HEK293T (cell line): ENCODE data around the gene NUDC.

ENCODE experiments used
- BHLHE40 ChIP-seq: fragments of 450-650 bp; IDR thresholded peaks from 2 replicates; pipeline ENCODE4 v1.6.1; 2016; ENCODE audit warnings: mild to moderate bottlenecking, moderate library complexity, borderline replicate concordance
- CTBP1 ChIP-seq: fragments of 450-650 bp; IDR thresholded peaks from 2 replicates; pipeline ENCODE4 v1.6.1; 2016; ENCODE audit warnings: borderline replicate concordance
- ELF4 ChIP-seq: fragments of 450-650 bp; IDR thresholded peaks from 2 replicates; pipeline ENCODE4 v1.6.1; 2017; ENCODE audit warnings: antibody characterized with exemption
- FOXK2 ChIP-seq: fragments of 450-650 bp; IDR thresholded peaks from 2 replicates; pipeline ENCODE4 v1.6.1; 2016; ENCODE audit warnings: mild to moderate bottlenecking
- HDGF ChIP-seq: fragments of 450-650 bp; IDR thresholded peaks from 2 replicates; pipeline ENCODE4 v1.6.1; 2017; ENCODE audit warnings: antibody characterized with exemption, borderline replicate concordance
- L3MBTL2 ChIP-seq: fragments of 450-650 bp; conservative IDR thresholded peaks from 2 replicates; pipeline ENCODE4 v1.6.1; 2016; ENCODE audit warnings: mild to moderate bottlenecking
- PKNOX1 ChIP-seq: fragments of 450-650 bp; IDR thresholded peaks from 2 replicates; pipeline ENCODE4 v1.6.1; 2016
- SP1 ChIP-seq: fragments of 450-650 bp; IDR thresholded peaks from 2 replicates; pipeline ENCODE4 v1.6.1; 2017
- TARDBP ChIP-seq: fragments of 450-650 bp; IDR thresholded peaks from 2 replicates; pipeline ENCODE4 v1.6.1; 2016
- ZNF384 ChIP-seq: fragments of 450-650 bp; IDR thresholded peaks from 2 replicates; pipeline ENCODE4 v1.6.1; 2016

DNA sequence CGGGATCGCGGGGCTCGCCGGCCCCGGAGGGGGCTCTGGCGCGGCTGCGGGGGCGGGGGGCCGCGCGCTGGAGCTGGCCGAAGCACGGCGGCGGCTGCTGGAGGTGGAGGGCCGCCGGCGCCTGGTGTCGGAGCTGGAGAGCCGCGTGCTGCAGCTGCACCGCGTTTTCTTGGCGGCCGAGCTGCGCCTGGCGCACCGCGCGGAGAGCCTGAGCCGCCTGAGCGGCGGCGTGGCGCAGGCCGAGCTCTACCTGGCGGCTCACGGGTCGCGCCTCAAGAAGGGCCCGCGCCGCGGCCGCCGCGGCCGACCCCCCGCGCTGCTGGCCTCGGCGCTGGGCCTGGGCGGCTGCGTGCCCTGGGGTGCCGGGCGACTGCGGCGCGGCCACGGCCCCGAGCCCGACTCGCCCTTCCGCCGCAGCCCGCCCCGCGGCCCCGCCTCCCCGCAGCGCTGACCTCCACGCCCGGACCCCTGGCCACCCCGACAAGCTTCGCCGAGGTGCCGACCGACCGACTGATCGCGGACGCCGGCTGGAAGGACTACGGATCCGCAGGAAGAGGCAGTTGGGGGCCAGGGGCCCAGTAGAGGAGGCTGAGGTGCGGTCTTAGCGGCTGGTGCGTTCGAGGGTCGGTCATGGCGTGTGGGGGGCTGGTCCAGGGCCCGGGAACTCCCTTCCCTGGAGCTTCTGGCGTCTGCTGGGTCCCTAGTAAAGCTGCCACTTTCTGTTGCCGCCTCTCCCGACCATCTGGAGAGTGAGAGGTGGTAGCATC, 72.7 kb downstream of the NUDC start:
- TF ChIP-seq TARDBP (no peak), HDGF (no peak), SP1 (no peak), CTBP1 (no peak), FOXK2 (no peak), ELF4 (no peak), L3MBTL2 (no peak), BHLHE40 (no peak), PKNOX1 (no peak), ZNF384 (no peak)
